K562 (cell line): ENCODE measurements around the gene CTRB2. TPM values are rescaled to one million over a fixed set of nuclear protein-coding genes. Genes with fewer than 3 reads are reported as not detected.

Experiments used
- ATAC-seq: fragments of 200-7000 bp; cut with Tn5 transposase; 3 replicates; pipeline ENCODE4 v1.9.1; 2020; ENCODE audit warnings: moderate library complexity
- BruUV-seq: library from RNA; stranded (reverse); fragments of 400-500 nt; replicated peaks from 2 replicates; lab custom pipeline; 2021; lab: Mats Ljungman, UMichigan
- CTCF ChIA-PET: fragments of 300-600 bp; formaldehyde crosslinking; extraction: SDS; loops from one replicate; lab custom pipeline; 2021; ENCODE audit warnings: low intra/inter-chr PET ratio; lab: Yijun Ruan, JAX
- POLR2A ChIA-PET: fragments of 300-600, 350-650 bp; sonication (Branson Sonifier 250); formaldehyde crosslinking; extraction: SDS; loops from one replicate; lab custom pipeline; 2021; ENCODE audit warnings: antibody characterized with exemption, inconsistent platforms; lab: Yijun Ruan, JAX
- DNase-seq, 4 experiments: peaks; one replicate each; pipeline versions ENCODE4 v3.0.0 to v3.0.0-alpha.2; 2011 to 2018; ENCODE audit warnings: low spot score in 3 of 4, mixed read lengths in 3 of 4; ENCODE audit errors: extremely low read depth in 1 of 4
- FAIRE-seq: peaks from 2 replicates; lab custom pipeline; 2011; peaks lifted over from hg19 to GRCh38; lab: Jason Lieb, UNC
- H2AFZ ChIP-seq: 2 replicates; pipeline ENCODE4 v1.6.0; 2011; ENCODE audit warnings: low read depth, low read length, control low read depth, inconsistent platforms
- H3K27ac ChIP-seq: fragments of 200-600 bp; 3 replicates; pipeline ENCODE4 v1.8.0; 2011; ENCODE audit warnings: low read depth, mild to moderate bottlenecking, control low read depth, inconsistent platforms, low read length, moderate library complexity, mixed read lengths; ENCODE audit errors: extremely low read depth
- H3K27me3 ChIP-seq, 2 experiments: fragments of 300-600 bp in 1 of 2; 2 replicates in 1 of 2; 3 replicates in 1 of 2; pipeline versions ENCODE4 v1.6.0 to v1.8.0; 2011; ENCODE audit warnings: inconsistent platforms in 2 of 2, low read length in 2 of 2, mild to moderate bottlenecking in 1 of 2, mixed read lengths in 1 of 2, moderate library complexity in 1 of 2; ENCODE audit not compliant: control insufficient read depth in 2 of 2, insufficient read depth in 2 of 2
- H3K36me3 ChIP-seq: fragments of 300-600 bp; 3 replicates; pipeline ENCODE4 v1.8.0; 2011; ENCODE audit warnings: mild to moderate bottlenecking, low read length, inconsistent platforms; ENCODE audit not compliant: control insufficient read depth, insufficient read depth
- H3K4me1 ChIP-seq, 2 experiments: fragments of 200-600 bp in 1 of 2; replicated peaks in 1 of 2; 2 replicates in 1 of 2; 3 replicates in 1 of 2; pipeline versions ENCODE4 v1.5.1 to v1.8.0; 2011; ENCODE audit warnings: inconsistent platforms in 2 of 2, low read length in 2 of 2, mild to moderate bottlenecking in 1 of 2, mixed read lengths in 1 of 2, moderate library complexity in 1 of 2; ENCODE audit not compliant: control insufficient read depth in 2 of 2, insufficient read depth in 2 of 2
- H3K4me2 ChIP-seq: 2 replicates; pipeline ENCODE4 v1.6.1; 2011; ENCODE audit warnings: low read length, control low read depth, inconsistent platforms, mixed read lengths; ENCODE audit not compliant: insufficient read depth
- H3K4me3 ChIP-seq: fragments of 200-600 bp; sonication (generic), shearing (Covaris generic); 2 replicates; pipeline ENCODE4 v1.5.1; 2016; ENCODE audit warnings: control low read depth, inconsistent platforms
- H3K79me2 ChIP-seq: fragments of 200-600 bp; 3 replicates; pipeline ENCODE4 v1.8.0; 2011; ENCODE audit warnings: low read length, inconsistent platforms; ENCODE audit not compliant: control insufficient read depth, insufficient read depth
- H3K9ac ChIP-seq, 2 experiments: 2 replicates each; pipeline versions ENCODE4 v1.6.0 to v1.6.1; 2011; ENCODE audit warnings: low read depth in 2 of 2, low read length in 2 of 2, control low read depth in 1 of 2, inconsistent platforms in 1 of 2, mild to moderate bottlenecking in 1 of 2, mixed read lengths in 1 of 2; ENCODE audit not compliant: insufficient read depth in 1 of 2
- H3K9me1 ChIP-seq: one replicate; pipeline ENCODE4 v1.6.0; 2011; ENCODE audit warnings: inconsistent platforms, mild to moderate bottlenecking, low read length, moderate library complexity; ENCODE audit not compliant: control insufficient read depth, insufficient read depth
- H3K9me3 ChIP-seq: replicated peaks from 2 replicates; pipeline ENCODE4 v1.5.1; 2011; ENCODE audit warnings: low read depth, low read length, inconsistent platforms; ENCODE audit not compliant: control insufficient read depth, insufficient read depth
- H4K20me1 ChIP-seq: replicated peaks from 2 replicates; pipeline ENCODE4 v1.6.1; 2011; ENCODE audit warnings: low read length, inconsistent platforms, mixed read lengths; ENCODE audit not compliant: control insufficient read depth, insufficient read depth
- E2F3 ChIP-seq: fragments of 250-450 bp; sonication (Bioruptor Pico); IDR thresholded peaks from 2 replicates; pipeline ENCODE4 v1.4.0; 2020; ENCODE audit warnings: mild to moderate bottlenecking
- HDAC6 ChIP-seq: IDR thresholded peaks from 2 replicates; pipeline ENCODE4 v1.6.1; 2012; ENCODE audit warnings: low read depth, mild to moderate bottlenecking, control low read depth, inconsistent platforms, low read length, moderate library complexity
- HNRNPL ChIP-seq: fragments of 200-400 bp; formaldehyde crosslinking; IDR thresholded peaks from 2 replicates; pipeline ENCODE4 v1.6.1; 2017; ENCODE audit warnings: low read depth, mild to moderate bottlenecking, low read length
- HNRNPUL1 ChIP-seq: fragments of 200-400 bp; formaldehyde crosslinking; IDR thresholded peaks from 2 replicates; pipeline ENCODE4 v1.6.1; 2017; ENCODE audit warnings: low read length
- IRF2 ChIP-seq: sonication (generic); formaldehyde crosslinking; IDR thresholded peaks from 2 replicates; pipeline ENCODE4 v1.8.1; 2022; ENCODE audit warnings: mild to moderate bottlenecking, missing genetic modification reagents
- NFIC ChIP-seq: fragments of 450-650 bp; IDR thresholded peaks from 2 replicates; pipeline ENCODE4 v1.6.1; 2017; ENCODE audit warnings: mild to moderate bottlenecking, inconsistent platforms
- PRDM10 ChIP-seq: fragments of 450-650 bp; IDR thresholded peaks from 2 replicates; pipeline ENCODE4 v1.6.1; 2018; ENCODE audit not compliant: partially characterized antibody
- PTRF ChIP-seq: fragments of 450-650 bp; IDR thresholded peaks from 2 replicates; pipeline ENCODE4 v1.6.1; 2016; ENCODE audit warnings: mild to moderate bottlenecking, missing genetic modification characterization, missing compliant biosample characterization
- SNRNP70 ChIP-seq: fragments of 200-400 bp; formaldehyde crosslinking; optimal IDR thresholded peaks from 2 replicates; pipeline ENCODE3; 2017; ENCODE audit warnings: low read depth, low read length
- TBL1XR1 ChIP-seq, 2 experiments: IDR thresholded peaks; 2 replicates each; pipeline ENCODE4 v1.6.1; 2012; ENCODE audit warnings: improper control_type of control experiment in 2 of 2, low read length in 2 of 2, mild to moderate bottlenecking in 1 of 2
- ZNF24 ChIP-seq: fragments of 450-650 bp; IDR thresholded peaks from 2 replicates; pipeline ENCODE4 v1.6.1; 2016
- ZNF316 ChIP-seq: fragments of 450-650 bp; IDR thresholded peaks from 2 replicates; pipeline ENCODE4 v1.6.1; 2016
- ZNF586 ChIP-seq: fragments of 450-650 bp; formaldehyde crosslinking; conservative IDR thresholded peaks from 2 replicates; pipeline ENCODE4 v1.4.0; 2020; ENCODE audit warnings: mild to moderate bottlenecking, moderate library complexity
- ZNF589 ChIP-seq: fragments of 200-800 bp; sonication (Bioruptor generic); IDR thresholded peaks from 2 replicates; pipeline ENCODE4 v1.6.1; 2016; ENCODE audit warnings: low read depth, missing genetic modification characterization, missing compliant biosample characterization
- WGBS: fragments of 100-300 bp; shearing (Covaris generic); methylation state at CpG from one replicate; pipeline ENCODE4 v1.1.6; 2016; ENCODE audit warnings: low coverage, mixed read lengths; ENCODE audit not compliant: insufficient coverage; ENCODE audit errors: missing lambda C conversion rate; 5-methylcytosine and 5-hydroxymethylcytosine counted together
- in situ Hi-C: fragments of 300-500 bp; cut with MboI; formaldehyde crosslinking; loops from 4 replicates; pipeline ENCODE4 v1.15.0; 2018; ENCODE audit warnings: inconsistent platforms, mixed read lengths
- intact Hi-C: fragments of 100-400 bp; cut with micrococcal nuclease; formaldehyde crosslinking; loops from 2 replicates; pipeline ENCODE4 v1.14.2; 2022
- polyA plus RNA-seq, 8 experiments: library from polyadenylated mRNA; depleted of rRNA in 4 of 8; stranded (reverse) in 5 of 8; unstranded in 3 of 8; fragments of >200 nt; fragmentation: Nextera tagmentation in 2 of 8; fragmentation: Illumina TruSeq in 1 of 8; extraction: Ambion mirVana in 2 of 8; extraction: Trizol in 1 of 8; gene quantifications; 2 replicates each; pipeline versions ENCODE4 v1.2.1 to v1.2.3, GENCODE V29; 2011 to 2014; ENCODE audit warnings: inconsistent platforms in 1 of 8, missing spikeins in 1 of 8
- total RNA-seq, 7 experiments: library from RNA; depleted of rRNA in 6 of 7; stranded (reverse); fragments of >200 nt in 6 of 7; fragmentation: Illumina TruSeq in 2 of 7; extraction: Trizol in 2 of 7; gene quantifications; 2 replicates each; pipeline versions ENCODE4 v1.2.1 to v1.2.3, GENCODE V29; 2011 to 2021; ENCODE audit warnings: low replicate concordance in 1 of 7
- TF ChIP-seq, protein P1 (sequence below): fragments of 450-650 bp; IDR thresholded peaks from 2 replicates; pipeline ENCODE4 v1.6.1; 2016; ENCODE audit warnings: mild to moderate bottlenecking
- TF ChIP-seq, protein P2 (sequence below), 3 experiments: IDR thresholded peaks in 2 of 3; conservative IDR thresholded peaks in 1 of 3; 2 replicates each; pipeline ENCODE4 v1.5.1; 2011 to 2012; ENCODE audit warnings: low read length in 3 of 3, mild to moderate bottlenecking in 3 of 3, control low read depth in 2 of 3, improper control_type of control experiment in 1 of 3, inconsistent platforms in 1 of 3, low read depth in 1 of 3, mixed read lengths in 1 of 3, moderate library complexity in 1 of 3; ENCODE audit not compliant: insufficient read depth in 2 of 3

CTRB2 gene
- total and polyA plus RNA-seq, 9 of the 15 experiments (the other 6 are each of a cell fraction or from before 2014, with no cell fraction given): 5.1 TPM; not detected in 8

- WGBS: 71% methylated on average over 11 of the region's 12 CpGs
- H3K79me2 ChIP-seq: peaks cover 34% of the 10 kb centered on the region
- no peak overlapping the region for H3K4me2 ChIP-seq
- peaks cover 17 to 76% of the 10 kb centered on the region in 2 experiments; a peak in 4 of 5 replicates for H3K4me1 ChIP-seq
- no peaks in the 10 kb centered on the region for H3K27me3 ChIP-seq
- intact Hi-C loops: no loop called here
- H3K36me3 ChIP-seq: peaks cover 12% of the 10 kb centered on the region; the same call in 1 of the 3 replicates
- H2AFZ ChIP-seq: no peak overlapping the region
- in situ Hi-C loops: no loop called here
- ChIA-PET POLR2A (interaction anchor here (0.9 kb wide), 1 partner anchor 172 kb away, joined by 3 read pairs; no protein-coding TSS in a partner anchor), CTCF (no interaction called here)
- H3K9me1 ChIP-seq: no peaks in the 10 kb centered on the region
- DNase-seq: no peak
- BruUV-seq: no TSS peak
- peak overlapping the region in 1 of 2 experiments; percentile 79; a peak in 2 of 4 replicates for H3K9ac ChIP-seq
- H3K9me3 ChIP-seq: no peaks in the 10 kb centered on the region
- no peak overlapping the region for H3K4me3 ChIP-seq
- ATAC-seq: no peak
- H3K27ac ChIP-seq: no peak overlapping the region
- FAIRE-seq: no peak
- peaks cover 45% of the 10 kb centered on the region for H4K20me1 ChIP-seq
- TF ChIP-seq HNRNPUL1: no peak
- no peak for TF ChIP-seq SNRNP70
- no peak for TF ChIP-seq NFIC
- TF ChIP-seq E2F3 (CRISPR knock-in tag): no peak
- no peak for TF ChIP-seq ZNF316
- no peak for TF ChIP-seq TBL1XR1 (IDR thresholded peaks at IDR 0.05; ENCODE audit: low read length in 2 of 2)
- no peak for TF ChIP-seq PTRF
- TF ChIP-seq ZNF24: no peak
- TF ChIP-seq PRDM10: no peak
- no peak for TF ChIP-seq IRF2
- TF ChIP-seq, protein P1, sequence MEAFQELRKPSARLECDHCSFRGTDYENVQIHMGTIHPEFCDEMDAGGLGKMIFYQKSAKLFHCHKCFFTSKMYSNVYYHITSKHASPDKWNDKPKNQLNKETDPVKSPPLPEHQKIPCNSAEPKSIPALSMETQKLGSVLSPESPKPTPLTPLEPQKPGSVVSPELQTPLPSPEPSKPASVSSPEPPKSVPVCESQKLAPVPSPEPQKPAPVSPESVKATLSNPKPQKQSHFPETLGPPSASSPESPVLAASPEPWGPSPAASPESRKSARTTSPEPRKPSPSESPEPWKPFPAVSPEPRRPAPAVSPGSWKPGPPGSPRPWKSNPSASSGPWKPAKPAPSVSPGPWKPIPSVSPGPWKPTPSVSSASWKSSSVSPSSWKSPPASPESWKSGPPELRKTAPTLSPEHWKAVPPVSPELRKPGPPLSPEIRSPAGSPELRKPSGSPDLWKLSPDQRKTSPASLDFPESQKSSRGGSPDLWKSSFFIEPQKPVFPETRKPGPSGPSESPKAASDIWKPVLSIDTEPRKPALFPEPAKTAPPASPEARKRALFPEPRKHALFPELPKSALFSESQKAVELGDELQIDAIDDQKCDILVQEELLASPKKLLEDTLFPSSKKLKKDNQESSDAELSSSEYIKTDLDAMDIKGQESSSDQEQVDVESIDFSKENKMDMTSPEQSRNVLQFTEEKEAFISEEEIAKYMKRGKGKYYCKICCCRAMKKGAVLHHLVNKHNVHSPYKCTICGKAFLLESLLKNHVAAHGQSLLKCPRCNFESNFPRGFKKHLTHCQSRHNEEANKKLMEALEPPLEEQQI: no peak
- no peak for TF ChIP-seq HNRNPL
- no peak for TF ChIP-seq ZNF586 (CRISPR knock-in tag)
- TF ChIP-seq, protein P2, sequence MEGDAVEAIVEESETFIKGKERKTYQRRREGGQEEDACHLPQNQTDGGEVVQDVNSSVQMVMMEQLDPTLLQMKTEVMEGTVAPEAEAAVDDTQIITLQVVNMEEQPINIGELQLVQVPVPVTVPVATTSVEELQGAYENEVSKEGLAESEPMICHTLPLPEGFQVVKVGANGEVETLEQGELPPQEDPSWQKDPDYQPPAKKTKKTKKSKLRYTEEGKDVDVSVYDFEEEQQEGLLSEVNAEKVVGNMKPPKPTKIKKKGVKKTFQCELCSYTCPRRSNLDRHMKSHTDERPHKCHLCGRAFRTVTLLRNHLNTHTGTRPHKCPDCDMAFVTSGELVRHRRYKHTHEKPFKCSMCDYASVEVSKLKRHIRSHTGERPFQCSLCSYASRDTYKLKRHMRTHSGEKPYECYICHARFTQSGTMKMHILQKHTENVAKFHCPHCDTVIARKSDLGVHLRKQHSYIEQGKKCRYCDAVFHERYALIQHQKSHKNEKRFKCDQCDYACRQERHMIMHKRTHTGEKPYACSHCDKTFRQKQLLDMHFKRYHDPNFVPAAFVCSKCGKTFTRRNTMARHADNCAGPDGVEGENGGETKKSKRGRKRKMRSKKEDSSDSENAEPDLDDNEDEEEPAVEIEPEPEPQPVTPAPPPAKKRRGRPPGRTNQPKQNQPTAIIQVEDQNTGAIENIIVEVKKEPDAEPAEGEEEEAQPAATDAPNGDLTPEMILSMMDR (IDR thresholded peaks at IDR 0.05 in 2 of 3, conservative IDR thresholded peaks at IDR 0.05 in 1 of 3; ENCODE audit: insufficient read depth in 2 of 3, low read depth in 1 of 3, low read length in 3 of 3): no peak
- no peak for TF ChIP-seq ZNF589 (CRISPR knock-in tag)
- no peak for TF ChIP-seq HDAC6
Observed at GRCh38 chr16:75246504-75247205, 39.7 kb upstream of the CTRB2 start.
